Left ventricle myocardium inferior (tissue), 1 donor: Measurements from ENCODE around the gene TRMT6. TPM values are rescaled to one million over a fixed set of nuclear protein-coding genes. Genes with fewer than 3 reads are reported as not detected.

Source experiments
- DNase-seq: peaks from one replicate; pipeline ENCODE4 v3.0.0-alpha.2; 2020
- H3K27ac ChIP-seq: fragments of 200-600 bp; replicated peaks from 2 replicates; pipeline ENCODE4 v1.8.0; 2021
- H3K27me3 ChIP-seq: fragments of 200-600 bp; 2 replicates; pipeline ENCODE4 v1.8.0; 2021; ENCODE audit warnings: low read depth
- H3K36me3 ChIP-seq: fragments of 200-600 bp; 2 replicates; pipeline ENCODE4 v1.8.0; 2021
- H3K4me1 ChIP-seq: fragments of 200-600 bp; 2 replicates; pipeline ENCODE4 v1.8.0; 2021
- H3K4me3 ChIP-seq: fragments of 200-600 bp; 2 replicates; pipeline ENCODE4 v1.8.0; 2021; ENCODE audit warnings: mild to moderate bottlenecking, moderate library complexity
- H3K9me3 ChIP-seq: fragments of 200-600 bp; replicated peaks from 2 replicates; pipeline ENCODE4 v1.8.0; 2021
- intact Hi-C: fragments of 100-400 bp; cut with micrococcal nuclease; formaldehyde crosslinking; loops from one replicate; pipeline ENCODE4 v1.11.0; 2022
- total RNA-seq: library from RNA; stranded (reverse); fragmentation: NEBNext Ultra II Directional; extraction: Animal tissue kit (Norgen Biotek cat#: 25700); gene quantifications from one replicate; pipeline ENCODE4 v1.2.1, GENCODE V29; 2021
- TF ChIP-seq, protein P1 (sequence below): fragments of 200-600 bp; IDR thresholded peaks from 2 replicates; pipeline ENCODE4 v1.8.0; 2021; ENCODE audit warnings: antibody characterized with exemption, mild to moderate bottlenecking, borderline replicate concordance
- donor health status: DM: no; HTN: yes; CAD: no; lungs with severe emphysema.

TRMT6 gene
- total RNA-seq, 1 donor from 2014 or later: 7.2 TPM

DNA sequence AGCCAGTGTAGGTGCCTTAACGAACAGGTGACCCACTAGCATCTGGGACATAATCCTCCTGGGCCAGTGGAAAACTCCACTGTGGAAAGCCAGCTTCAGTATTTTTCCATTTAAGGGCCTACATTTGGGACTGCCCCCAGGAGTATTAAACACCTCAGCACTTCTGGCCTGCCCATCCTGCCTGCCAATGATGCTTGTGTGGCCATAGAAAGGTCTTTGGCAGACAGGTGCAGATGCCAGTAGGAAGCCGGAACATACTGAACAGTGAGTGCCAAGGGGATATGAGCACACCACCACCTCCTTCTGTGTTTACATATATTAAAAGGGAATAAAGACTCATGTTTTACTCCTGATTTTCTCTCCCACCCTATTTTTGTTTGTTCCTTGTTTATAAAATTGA lies 20.0 kb upstream of the TRMT6 start:
- intact Hi-C loops: no loop called here
- no peaks in the 10 kb centered on the region for H3K4me1 ChIP-seq
- no peak for DNase-seq
- no peak overlapping the region for H3K4me3 ChIP-seq
- H3K27ac ChIP-seq: no peak overlapping the region
- peaks cover 34% of the 10 kb centered on the region for H3K36me3 ChIP-seq
- TF ChIP-seq, protein P1, sequence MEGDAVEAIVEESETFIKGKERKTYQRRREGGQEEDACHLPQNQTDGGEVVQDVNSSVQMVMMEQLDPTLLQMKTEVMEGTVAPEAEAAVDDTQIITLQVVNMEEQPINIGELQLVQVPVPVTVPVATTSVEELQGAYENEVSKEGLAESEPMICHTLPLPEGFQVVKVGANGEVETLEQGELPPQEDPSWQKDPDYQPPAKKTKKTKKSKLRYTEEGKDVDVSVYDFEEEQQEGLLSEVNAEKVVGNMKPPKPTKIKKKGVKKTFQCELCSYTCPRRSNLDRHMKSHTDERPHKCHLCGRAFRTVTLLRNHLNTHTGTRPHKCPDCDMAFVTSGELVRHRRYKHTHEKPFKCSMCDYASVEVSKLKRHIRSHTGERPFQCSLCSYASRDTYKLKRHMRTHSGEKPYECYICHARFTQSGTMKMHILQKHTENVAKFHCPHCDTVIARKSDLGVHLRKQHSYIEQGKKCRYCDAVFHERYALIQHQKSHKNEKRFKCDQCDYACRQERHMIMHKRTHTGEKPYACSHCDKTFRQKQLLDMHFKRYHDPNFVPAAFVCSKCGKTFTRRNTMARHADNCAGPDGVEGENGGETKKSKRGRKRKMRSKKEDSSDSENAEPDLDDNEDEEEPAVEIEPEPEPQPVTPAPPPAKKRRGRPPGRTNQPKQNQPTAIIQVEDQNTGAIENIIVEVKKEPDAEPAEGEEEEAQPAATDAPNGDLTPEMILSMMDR: no peak
- H3K27me3 ChIP-seq: no peaks in the 10 kb centered on the region
- no peaks in the 10 kb centered on the region for H3K9me3 ChIP-seq

DNA sequence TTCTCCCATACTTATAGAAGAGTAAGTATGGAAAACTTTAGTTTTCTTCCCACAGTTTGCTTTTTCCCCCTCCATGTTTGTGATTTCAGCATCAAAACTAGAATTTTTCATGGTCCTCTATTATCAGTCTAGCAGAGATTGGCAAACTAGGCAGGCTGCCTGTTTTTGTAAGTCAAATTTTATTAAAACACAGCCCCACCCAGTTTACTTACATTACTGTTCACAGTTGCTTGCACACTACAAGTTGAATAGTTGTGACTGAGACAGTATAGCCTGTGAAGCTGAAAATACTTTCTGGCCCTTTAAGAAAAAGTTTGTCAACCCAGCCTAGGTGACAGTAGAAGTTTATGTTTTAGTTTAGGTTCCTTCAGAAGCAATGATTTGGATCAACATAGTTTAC lies 19.6 kb upstream of the TRMT6 start:
- intact Hi-C loops: no loop called here
- TF ChIP-seq, protein P1: no peak

DNA sequence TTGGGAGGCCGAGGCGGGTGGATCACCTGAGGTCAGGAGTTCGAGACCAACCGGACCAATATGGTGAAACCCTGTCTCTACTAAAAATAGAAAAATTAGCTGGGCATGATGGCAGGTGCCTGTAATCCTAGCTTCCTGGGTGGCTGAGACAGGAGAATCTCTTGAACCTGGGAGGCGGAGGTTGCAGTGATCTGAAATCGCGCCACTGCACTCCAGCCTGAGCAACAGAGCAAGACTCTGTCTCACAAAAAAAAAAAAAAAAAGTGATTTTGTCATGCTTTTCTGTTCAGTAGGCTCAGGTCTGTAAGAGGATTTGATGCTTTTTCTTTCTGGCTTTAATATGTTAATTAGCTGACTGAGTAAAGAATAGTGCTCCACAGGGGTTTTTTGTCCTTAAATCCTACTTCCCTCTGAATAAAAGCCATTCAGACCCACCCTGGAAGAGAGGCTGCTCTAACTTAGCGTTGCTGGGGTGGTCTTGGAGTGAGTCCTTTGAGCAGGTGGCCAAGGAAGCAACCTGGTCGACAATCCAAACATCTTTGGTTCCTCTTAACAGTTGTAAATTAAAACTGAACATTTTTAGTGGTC lies 19.1 kb upstream of the TRMT6 start:
- no peaks in the 10 kb centered on the region for H3K27me3 ChIP-seq
- TF ChIP-seq, protein P1: no peak
- H3K9me3 ChIP-seq: no peaks in the 10 kb centered on the region
- H3K27ac ChIP-seq: no peak overlapping the region
- peaks cover 34% of the 10 kb centered on the region for H3K36me3 ChIP-seq
- no peaks in the 10 kb centered on the region for H3K4me1 ChIP-seq
- intact Hi-C loops: no loop called here
- no peak for DNase-seq
- H3K4me3 ChIP-seq: no peak overlapping the region

More for the DNA sequence above, 19.6 kb upstream of the TRMT6 start:
- no peaks in the 10 kb centered on the region for H3K4me1 ChIP-seq
- H3K36me3 ChIP-seq: peaks cover 34% of the 10 kb centered on the region
- no peak for DNase-seq
- no peaks in the 10 kb centered on the region for H3K27me3 ChIP-seq
- H3K9me3 ChIP-seq: no peaks in the 10 kb centered on the region
- H3K4me3 ChIP-seq: no peak overlapping the region
- no peak overlapping the region for H3K27ac ChIP-seq

DNA sequence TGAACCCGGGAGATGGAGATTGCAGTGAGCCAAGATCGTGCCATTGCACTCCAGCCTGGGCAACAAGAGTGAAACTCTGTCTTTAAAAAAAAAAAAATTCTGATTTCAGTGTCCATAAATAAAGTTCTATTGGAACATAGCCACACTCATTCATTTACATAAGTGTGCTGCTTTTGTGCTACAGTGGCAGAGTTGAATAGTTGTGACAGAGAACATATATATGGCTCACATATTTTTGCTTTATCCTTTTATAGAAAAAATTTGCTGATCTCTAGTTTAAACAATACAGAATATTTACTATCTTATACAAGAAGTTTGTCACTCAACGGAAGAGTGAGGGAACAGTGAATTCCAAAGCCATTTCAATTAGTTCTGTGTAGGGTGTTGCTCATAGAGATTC lies 18.1 kb upstream of the TRMT6 start:
- no peaks in the 10 kb centered on the region for H3K4me1 ChIP-seq
- no peak overlapping the region for H3K27ac ChIP-seq
- H3K4me3 ChIP-seq: no peak overlapping the region
- no peak for DNase-seq
- intact Hi-C loops: no loop called here
- H3K36me3 ChIP-seq: peaks cover 38% of the 10 kb centered on the region
- TF ChIP-seq, protein P1: no peak
- no peaks in the 10 kb centered on the region for H3K9me3 ChIP-seq
- H3K27me3 ChIP-seq: no peaks in the 10 kb centered on the region

DNA sequence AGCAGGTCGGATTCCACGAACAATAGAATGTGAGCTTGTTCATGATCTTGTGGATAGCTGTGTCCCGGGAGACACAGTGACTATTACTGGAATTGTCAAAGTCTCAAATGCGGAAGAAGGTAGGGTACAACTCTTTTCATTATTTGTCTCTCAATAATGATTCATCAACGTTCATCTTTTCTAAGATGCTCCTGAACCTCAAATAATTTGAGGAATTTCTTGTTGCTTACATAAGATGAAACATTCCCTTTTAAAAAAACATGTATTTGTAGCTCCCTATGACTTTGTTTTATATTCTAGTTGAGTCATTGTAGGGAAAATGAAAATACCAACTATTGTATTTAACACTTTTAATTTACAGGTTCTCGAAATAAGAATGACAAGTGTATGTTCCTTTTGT lies 17.1 kb upstream of the TRMT6 start:
- Histone ChIP-seq H3K9me3 (no peaks in the 10 kb centered on the region), H3K4me3 (no peak overlapping the region), H3K36me3 (peaks cover 37% of the 10 kb centered on the region), H3K4me1 (no peaks in the 10 kb centered on the region), H3K27ac (no peak overlapping the region), H3K27me3 (no peaks in the 10 kb centered on the region)
- intact Hi-C loops: no loop called here
- TF ChIP-seq, protein P1: no peak
- DNase-seq: no peak
